HT-29 (cell line): ENCODE data around the gene TNFRSF14. TPM values are rescaled to one million over a fixed set of nuclear protein-coding genes. Genes with fewer than 3 reads are reported as not detected.

Source experiments
- DNase-seq: peaks from one replicate; pipeline ENCODE4 v3.0.0-alpha.2; 2015; ENCODE audit warnings: low spot score
- total RNA-seq: library from RNA; depleted of rRNA; stranded (reverse); fragments of >200 nt; shearing (Covaris generic); gene quantifications from 2 replicates; pipeline ENCODE4 v1.2.3, GENCODE V29; 2014; rRNA removed

The TNFRSF14 gene
- total RNA-seq, 1 experiment from 2014 or later = 77.4 TPM

GRCh38 chr1:2611621-2612437 lies 55.7 kb downstream of the TNFRSF14 start:
- DNase-seq = no peak

- DNase-seq = no peak
Measured at GRCh38 chr1:2612591-2613365, 56.6 kb downstream of the TNFRSF14 start.

Other genes with a start within 250 kb of the TNFRSF14 start
- 19.3 and 23.6 TPM in 2 replicates for gene MORN1, start 164.8 kb upstream of the TNFRSF14 start, total RNA-seq
- 60.1 and 66.2 TPM in 2 replicates for gene RER1, start 164.5 kb upstream of the TNFRSF14 start, total RNA-seq
- 72.2 and 76.7 TPM in 2 replicates for gene PEX10, start 143.8 kb upstream of the TNFRSF14 start, total RNA-seq
- 3.1 and 5.3 TPM in 2 replicates for gene PLCH2, start 80.1 kb upstream of the TNFRSF14 start, total RNA-seq
- gene PANK4, start 29.8 kb upstream of the TNFRSF14 start, total RNA-seq = 37.8 and 48.3 TPM in 2 replicates
- gene HES5, start 26.1 kb upstream of the TNFRSF14 start, total RNA-seq = 0.28 and 0.42 TPM in 2 replicates
- 90.1 and 101 TPM in 2 replicates for gene PRXL2B, start 30.4 kb downstream of the TNFRSF14 start, total RNA-seq
- 21.3 and 23.0 TPM in 2 replicates for gene MMEL1, start 76.6 kb downstream of the TNFRSF14 start, total RNA-seq
- gene TTC34, start 245.3 kb downstream of the TNFRSF14 start, total RNA-seq = 0.36 and 0.39 TPM in 2 replicates